ENCODE data around the gene GSTA3. TPM values are rescaled to one million over a fixed set of nuclear protein-coding genes. Genes with fewer than 3 reads are reported as not detected.

Gene GSTA3
- total RNA-seq, 1 experiment from 2014 or later: not detected

GRCh38 chr6:52877168-52877567 lies 32.3 kb downstream of the GSTA3 start:
- POLR2A ChIA-PET: no interaction called here
- H3K27ac ChIP-seq (ENCODE audit: low read length): no peak overlapping the region
- in situ Hi-C loops (cut with HindIII; ENCODE audit: low pct_unique_long_range_greater_than_20kb, low sequenced_read_pairs) (no loop called here), intact Hi-C loops (cut with micrococcal nuclease; ENCODE audit: unreplicated experiment) (no loop called here)
- no peaks in the 10 kb centered on the region for H3K9me3 ChIP-seq (ENCODE audit: control insufficient read depth, insufficient read depth, low read depth, low read length)
- DNase-seq (ENCODE audit: low read depth, low spot score): peak; percentile 65
- ATAC-seq: no peak
- H3K27me3 ChIP-seq (ENCODE audit: control insufficient read depth, insufficient read depth, low read length): no peaks in the 10 kb centered on the region
- no peaks in the 10 kb centered on the region for H3K36me3 ChIP-seq (ENCODE audit: control insufficient read depth, insufficient read depth, low read length)
- no peaks in the 10 kb centered on the region for H3K4me1 ChIP-seq (ENCODE audit: control insufficient read depth, insufficient read depth, low read length)
- BruUV-seq (replicated peaks): no TSS peak
- CTCF ChIA-PET: no interaction called here
- TF ChIP-seq, protein P1, sequence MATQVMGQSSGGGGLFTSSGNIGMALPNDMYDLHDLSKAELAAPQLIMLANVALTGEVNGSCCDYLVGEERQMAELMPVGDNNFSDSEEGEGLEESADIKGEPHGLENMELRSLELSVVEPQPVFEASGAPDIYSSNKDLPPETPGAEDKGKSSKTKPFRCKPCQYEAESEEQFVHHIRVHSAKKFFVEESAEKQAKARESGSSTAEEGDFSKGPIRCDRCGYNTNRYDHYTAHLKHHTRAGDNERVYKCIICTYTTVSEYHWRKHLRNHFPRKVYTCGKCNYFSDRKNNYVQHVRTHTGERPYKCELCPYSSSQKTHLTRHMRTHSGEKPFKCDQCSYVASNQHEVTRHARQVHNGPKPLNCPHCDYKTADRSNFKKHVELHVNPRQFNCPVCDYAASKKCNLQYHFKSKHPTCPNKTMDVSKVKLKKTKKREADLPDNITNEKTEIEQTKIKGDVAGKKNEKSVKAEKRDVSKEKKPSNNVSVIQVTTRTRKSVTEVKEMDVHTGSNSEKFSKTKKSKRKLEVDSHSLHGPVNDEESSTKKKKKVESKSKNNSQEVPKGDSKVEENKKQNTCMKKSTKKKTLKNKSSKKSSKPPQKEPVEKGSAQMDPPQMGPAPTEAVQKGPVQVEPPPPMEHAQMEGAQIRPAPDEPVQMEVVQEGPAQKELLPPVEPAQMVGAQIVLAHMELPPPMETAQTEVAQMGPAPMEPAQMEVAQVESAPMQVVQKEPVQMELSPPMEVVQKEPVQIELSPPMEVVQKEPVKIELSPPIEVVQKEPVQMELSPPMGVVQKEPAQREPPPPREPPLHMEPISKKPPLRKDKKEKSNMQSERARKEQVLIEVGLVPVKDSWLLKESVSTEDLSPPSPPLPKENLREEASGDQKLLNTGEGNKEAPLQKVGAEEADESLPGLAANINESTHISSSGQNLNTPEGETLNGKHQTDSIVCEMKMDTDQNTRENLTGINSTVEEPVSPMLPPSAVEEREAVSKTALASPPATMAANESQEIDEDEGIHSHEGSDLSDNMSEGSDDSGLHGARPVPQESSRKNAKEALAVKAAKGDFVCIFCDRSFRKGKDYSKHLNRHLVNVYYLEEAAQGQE (IDR thresholded peaks at IDR 0.05; ENCODE audit: insufficient read depth in 1 of 2, low read depth in 2 of 2, low read length in 1 of 2): no peak
- TF ChIP-seq SIN3A (IDR thresholded peaks at IDR 0.05; ENCODE audit: borderline replicate concordance, insufficient read depth, low read depth, low read length): no peak
- TF ChIP-seq TCF7L2 (IDR thresholded peaks at IDR 0.05; ENCODE audit: low read depth, low read length): no peak
- no peak overlapping the region for H3K4me3 ChIP-seq (ENCODE audit: low read depth in 2 of 2, low read length in 2 of 2)

GRCh38 chr6:52876056-52876787 lies 33.3 kb downstream of the GSTA3 start:
- TF ChIP-seq POLR2AphosphoS5 (IDR thresholded peaks at IDR 0.05; ENCODE audit: low read depth, low read length) (no peak), TCF7L2 (IDR thresholded peaks at IDR 0.05; ENCODE audit: low read depth, low read length) (no peak), CTCF (IDR thresholded peaks at IDR 0.05) (no peak), SIN3A (IDR thresholded peaks at IDR 0.05; ENCODE audit: borderline replicate concordance, insufficient read depth, low read depth, low read length) (no peak)
- TF ChIP-seq, protein P1 (IDR thresholded peaks at IDR 0.05; ENCODE audit: insufficient read depth in 1 of 2, low read depth in 2 of 2, low read length in 1 of 2): no peak

More at GRCh38 chr6:52876056-52876787, 33.3 kb downstream of the GSTA3 start:
- Histone ChIP-seq H3K4me3 (ENCODE audit: low read depth in 2 of 2, low read length in 2 of 2) (no peak overlapping the region), H3K27ac (ENCODE audit: low read length) (no peak overlapping the region), H3K36me3 (ENCODE audit: control insufficient read depth, insufficient read depth, low read length) (no peaks in the 10 kb centered on the region), H3K9me3 (ENCODE audit: control insufficient read depth, insufficient read depth, low read depth, low read length) (no peaks in the 10 kb centered on the region), H3K4me1 (ENCODE audit: control insufficient read depth, insufficient read depth, low read length) (no peaks in the 10 kb centered on the region), H3K27me3 (ENCODE audit: control insufficient read depth, insufficient read depth, low read length) (no peaks in the 10 kb centered on the region)
- ATAC-seq (no peak), DNase-seq (ENCODE audit: low read depth, low spot score) (no peak)
- CTCF ChIA-PET: interaction anchor here (1.0 kb wide), 1 partner anchor 477 kb away, joined by 3 read pairs; no protein-coding TSS in a partner anchor
- no TSS peak for BruUV-seq (replicated peaks)
- POLR2A ChIA-PET: no interaction called here
- intact Hi-C loops (cut with micrococcal nuclease; ENCODE audit: unreplicated experiment): no loop called here
- in situ Hi-C loops (cut with HindIII; ENCODE audit: low pct_unique_long_range_greater_than_20kb, low sequenced_read_pairs): no loop called here
